HFFc6 (cell line): ENCODE measurements around the gene STXBP1. TPM values are rescaled to one million over a fixed set of nuclear protein-coding genes. Genes with fewer than 3 reads are reported as not detected.

Experiments
- DNase-seq: peaks from one replicate; pipeline ENCODE4 v3.0.0-alpha.2; 2018
- H3K27ac Mint-ChIP-seq: 2 replicates; pipeline ENCODE4 v1.8.0; 2020; ENCODE audit warnings: mild to moderate bottlenecking, mixed read lengths
- H3K27me3 Mint-ChIP-seq: 2 replicates; pipeline ENCODE4 v1.8.0; 2021; ENCODE audit warnings: mild to moderate bottlenecking, moderate library complexity, mixed read lengths; ENCODE audit not compliant: insufficient read depth
- H3K36me3 Mint-ChIP-seq: 2 replicates; pipeline ENCODE4 v1.8.0; 2021; ENCODE audit warnings: low read depth, mixed read lengths
- H3K4me1 Mint-ChIP-seq: 2 replicates; pipeline ENCODE4 v1.8.0; 2020; ENCODE audit warnings: low read depth, mixed read lengths
- H3K4me3 Mint-ChIP-seq: 2 replicates; pipeline ENCODE4 v1.8.0; 2020; ENCODE audit warnings: mild to moderate bottlenecking, moderate library complexity, mixed read lengths
- H3K9me3 Mint-ChIP-seq: 2 replicates; pipeline ENCODE4 v1.8.0; 2020; ENCODE audit warnings: mild to moderate bottlenecking, mixed read lengths
- CTCF ChIP-seq: fragments of 200-600 bp; sonication (generic); IDR thresholded peaks from 2 replicates; pipeline ENCODE4 v1.5.0; 2021; ENCODE audit warnings: antibody characterized with exemption, mild to moderate bottlenecking
- total RNA-seq, 6 experiments: library from RNA; stranded (reverse); fragmentation: NEBNext Ultra II Directional; extraction: Animal tissue kit (Norgen Biotek cat#: 25700); gene quantifications; 2 replicates in 1 of 6; 3 replicates in 5 of 6; pipeline ENCODE4 v1.2.3, GENCODE V29; 2021

STXBP1 gene
- total RNA-seq, 6 experiments from 2014 or later, result 61.9 to 90.7 (median 73.6) TPM

- H3K36me3 Mint-ChIP-seq, result peaks cover 51% of the 10 kb centered on the region
- H3K9me3 Mint-ChIP-seq, result no peaks in the 10 kb centered on the region
- H3K27me3 Mint-ChIP-seq, result peaks cover 3% of the 10 kb centered on the region
- H3K27ac Mint-ChIP-seq, result no peak overlapping the region
- H3K4me3 Mint-ChIP-seq, result no peak overlapping the region
- no peak for DNase-seq
- peaks cover 35% of the 10 kb centered on the region for H3K4me1 Mint-ChIP-seq
- TF ChIP-seq CTCF, result no peak
Measured at GRCh38 chr9:127686461-127687393, 74.7 kb downstream of the STXBP1 start.

- H3K4me1 Mint-ChIP-seq, result peaks cover 19% of the 10 kb centered on the region
- no peak overlapping the region for H3K27ac Mint-ChIP-seq
- H3K4me3 Mint-ChIP-seq, result no peak overlapping the region
- peaks cover 3% of the 10 kb centered on the region for H3K27me3 Mint-ChIP-seq
- TF ChIP-seq CTCF, result no peak
- no peaks in the 10 kb centered on the region for H3K9me3 Mint-ChIP-seq
- no peak for DNase-seq
- H3K36me3 Mint-ChIP-seq, result peaks cover 43% of the 10 kb centered on the region
Measured at GRCh38 chr9:127689329-127690000, 77.4 kb downstream of the STXBP1 start.

GRCh38 chr9:127690735-127691134 is 78.7 kb downstream of the STXBP1 start:
- Mint-ChIP-seq H3K27ac (no peak overlapping the region), H3K36me3 (peaks cover 38% of the 10 kb centered on the region), H3K4me3 (no peak overlapping the region), H3K27me3 (no peaks in the 10 kb centered on the region; the same call in 1 of the 2 replicates), H3K4me1 (peaks cover 21% of the 10 kb centered on the region), H3K9me3 (no peaks in the 10 kb centered on the region)
- no peak for TF ChIP-seq CTCF
- no peak for DNase-seq

GRCh38 chr9:127692071-127692470 is 80.0 kb downstream of the STXBP1 start:
- Mint-ChIP-seq H3K9me3 (no peaks in the 10 kb centered on the region), H3K27ac (no peak overlapping the region), H3K27me3 (no peaks in the 10 kb centered on the region; the same call in 1 of the 2 replicates), H3K4me3 (no peak overlapping the region), H3K4me1 (peaks cover 16% of the 10 kb centered on the region), H3K36me3 (peaks cover 34% of the 10 kb centered on the region)
- TF ChIP-seq CTCF, result no peak
- DNase-seq, result no peak

GRCh38 chr9:127693143-127693542 is 81.1 kb downstream of the STXBP1 start:
- Mint-ChIP-seq H3K9me3 (no peaks in the 10 kb centered on the region), H3K4me1 (peaks cover 22% of the 10 kb centered on the region), H3K27ac (no peak overlapping the region), H3K27me3 (no peaks in the 10 kb centered on the region; the same call in 1 of the 2 replicates), H3K4me3 (no peak overlapping the region), H3K36me3 (peaks cover 27% of the 10 kb centered on the region)
- no peak for TF ChIP-seq CTCF
- DNase-seq, result no peak
